ENCODE data around the gene ADAMTSL1. TPM values are rescaled to one million over a fixed set of nuclear protein-coding genes. Genes with fewer than 3 reads are reported as not detected.

ADAMTSL1 gene
- total RNA-seq, 2 experiments from 2014 or later = not detected

DNA sequence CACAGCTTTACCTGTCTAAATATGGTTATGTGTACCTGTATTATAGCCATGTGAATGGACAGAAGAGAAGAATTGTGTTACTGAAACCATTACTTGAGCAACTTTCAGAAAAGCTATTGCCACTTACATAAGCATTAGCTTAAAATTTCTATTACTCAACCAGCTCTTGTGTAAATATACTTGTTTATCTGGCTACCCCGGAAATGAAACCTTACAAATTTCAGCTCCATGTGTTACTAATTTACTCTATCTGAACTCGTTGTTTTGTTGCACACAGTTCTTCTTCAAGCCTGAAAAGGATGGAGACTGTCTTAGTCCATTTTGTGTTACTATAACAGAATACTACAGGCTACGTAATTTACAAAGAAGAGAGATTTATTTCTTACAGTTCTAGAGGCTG lies 22.5 kb upstream of the ADAMTSL1 start:
- POLR2A ChIA-PET = no interaction called here
- Mint-ChIP-seq H3K4me1 (no peaks in the 10 kb centered on the region), H3K36me3 (no peaks in the 10 kb centered on the region), H3K27ac (no peak overlapping the region), H3K4me3 (no peak overlapping the region), H3K9me3 (no peaks in the 10 kb centered on the region), H3K27me3 (peaks cover 3% of the 10 kb centered on the region)
- DNase-seq (no peak), ATAC-seq (ENCODE audit: low read depth) (no peak)

DNA sequence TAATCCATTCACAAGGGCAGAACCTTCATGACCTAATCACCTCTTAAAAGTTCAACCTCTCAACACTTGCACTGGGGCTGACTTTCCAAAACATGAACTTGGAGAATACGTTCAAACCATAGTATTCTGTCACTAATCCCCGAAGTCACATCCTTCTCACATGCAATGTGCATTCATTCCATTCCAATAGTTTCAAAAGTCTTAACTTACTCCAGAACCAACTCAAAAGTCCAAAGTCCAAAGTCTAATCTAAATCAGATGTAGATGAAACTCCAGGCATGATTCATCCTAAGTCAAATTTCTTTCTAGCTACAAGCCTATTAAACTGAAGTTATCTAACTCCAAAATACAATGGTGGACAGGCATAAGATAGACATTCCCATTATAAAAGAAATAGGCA lies 21.7 kb upstream of the ADAMTSL1 start:
- no peak for DNase-seq
- Mint-ChIP-seq H3K4me1 (no peaks in the 10 kb centered on the region), H3K27ac (no peak overlapping the region), H3K9me3 (no peaks in the 10 kb centered on the region), H3K36me3 (no peaks in the 10 kb centered on the region), H3K4me3 (no peak overlapping the region), H3K27me3 (peaks cover 1% of the 10 kb centered on the region)
- POLR2A ChIA-PET = no interaction called here
- ATAC-seq (ENCODE audit: low read depth) = no peak

DNA sequence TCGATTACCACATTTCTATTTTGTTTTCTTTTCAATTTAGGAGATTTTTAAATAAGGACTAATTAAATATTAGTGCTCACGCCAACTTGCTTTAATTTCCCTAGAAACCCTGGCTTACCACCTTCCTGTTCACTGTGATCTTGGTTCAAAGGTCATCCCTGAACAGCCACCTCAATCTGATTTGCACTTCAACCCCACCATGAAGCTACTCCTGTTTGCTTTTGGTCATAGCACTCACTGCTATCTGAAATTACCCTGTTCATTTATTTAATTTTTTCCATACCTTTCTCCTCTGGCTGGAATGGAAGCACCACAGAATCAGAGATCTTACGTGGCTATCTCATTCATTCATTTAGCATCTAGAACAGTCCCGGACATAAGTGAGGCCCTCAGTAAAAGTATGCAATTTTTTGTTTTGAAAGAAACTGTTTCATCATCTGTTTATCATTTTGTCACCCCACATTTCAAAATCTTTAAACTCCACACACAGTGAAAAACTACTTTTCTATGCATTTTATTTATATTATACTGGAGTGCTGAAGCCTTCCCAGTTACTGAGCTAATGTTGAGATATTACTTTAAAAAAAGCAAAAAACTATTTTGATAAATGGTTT lies 17.2 kb upstream of the ADAMTSL1 start:
- no peaks in the 10 kb centered on the region for H3K4me1 Mint-ChIP-seq
- H3K9me3 Mint-ChIP-seq = no peaks in the 10 kb centered on the region
- no peak overlapping the region for H3K4me3 Mint-ChIP-seq
- no peak for DNase-seq
- H3K27ac Mint-ChIP-seq = no peak overlapping the region
- POLR2A ChIA-PET = no interaction called here
- ATAC-seq (ENCODE audit: low read depth) = no peak
- peaks cover 2% of the 10 kb centered on the region for H3K27me3 Mint-ChIP-seq
- no peaks in the 10 kb centered on the region for H3K36me3 Mint-ChIP-seq

DNA sequence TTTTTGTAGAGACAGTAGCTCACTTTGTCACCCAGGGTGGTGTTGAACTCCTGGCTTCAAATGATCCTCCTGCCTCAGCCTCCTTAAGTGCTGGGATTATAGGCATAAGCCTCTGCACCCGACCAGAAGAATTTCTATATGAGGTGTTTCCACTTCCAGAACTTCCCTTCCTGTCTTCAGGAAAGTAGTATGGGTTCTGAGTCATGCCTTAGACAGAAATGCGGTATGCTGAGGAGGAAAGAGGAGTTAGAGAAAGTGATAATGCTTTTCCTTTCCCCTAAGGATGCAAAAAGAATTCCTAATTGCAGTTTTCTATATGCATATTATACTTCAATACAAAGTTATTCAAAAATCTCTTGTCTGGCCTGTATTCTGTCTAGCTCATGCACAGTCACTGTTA lies 16.4 kb upstream of the ADAMTSL1 start:
- Mint-ChIP-seq H3K27ac (no peak overlapping the region), H3K4me1 (no peaks in the 10 kb centered on the region), H3K36me3 (no peaks in the 10 kb centered on the region), H3K9me3 (no peaks in the 10 kb centered on the region), H3K4me3 (no peak overlapping the region), H3K27me3 (peaks cover 2% of the 10 kb centered on the region)
- POLR2A ChIA-PET = no interaction called here
- DNase-seq = no peak
- no peak for ATAC-seq (ENCODE audit: low read depth)

DNA sequence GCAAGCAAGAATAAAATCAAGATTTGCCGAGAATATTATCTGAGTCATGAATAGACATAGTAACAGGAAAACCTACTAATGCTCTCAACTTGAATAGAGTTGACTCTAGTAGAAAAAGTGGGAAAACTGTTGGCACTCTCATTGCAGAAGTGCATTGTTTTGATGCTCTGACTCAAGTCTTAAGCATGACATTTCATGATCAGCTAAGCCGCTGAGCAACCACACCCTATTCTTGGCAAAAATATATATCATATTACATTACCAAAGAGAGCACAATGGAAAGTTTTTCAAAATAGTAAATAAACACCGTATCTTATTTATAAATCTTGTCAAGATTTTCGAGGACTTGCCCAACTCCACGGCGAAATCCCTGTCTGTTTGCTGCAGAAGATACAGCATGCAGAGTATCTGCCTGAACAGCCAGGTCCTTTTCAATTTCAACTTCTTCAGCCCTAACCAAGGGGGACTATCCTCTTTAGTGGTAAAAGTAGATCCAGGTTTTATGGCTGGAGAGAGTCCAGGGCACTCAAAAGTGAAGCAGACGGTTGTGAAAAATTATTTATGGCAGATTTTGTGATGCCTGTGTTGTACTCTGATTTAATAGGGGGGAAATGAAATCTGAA lies 13.9 kb upstream of the ADAMTSL1 start:
- POLR2A ChIA-PET = no interaction called here
- DNase-seq (no peak), ATAC-seq (ENCODE audit: low read depth) (no peak)
- Mint-ChIP-seq H3K27ac (no peak overlapping the region), H3K4me1 (no peaks in the 10 kb centered on the region), H3K36me3 (no peaks in the 10 kb centered on the region), H3K4me3 (no peak overlapping the region), H3K27me3 (peaks cover 2% of the 10 kb centered on the region), H3K9me3 (no peaks in the 10 kb centered on the region)

DNA sequence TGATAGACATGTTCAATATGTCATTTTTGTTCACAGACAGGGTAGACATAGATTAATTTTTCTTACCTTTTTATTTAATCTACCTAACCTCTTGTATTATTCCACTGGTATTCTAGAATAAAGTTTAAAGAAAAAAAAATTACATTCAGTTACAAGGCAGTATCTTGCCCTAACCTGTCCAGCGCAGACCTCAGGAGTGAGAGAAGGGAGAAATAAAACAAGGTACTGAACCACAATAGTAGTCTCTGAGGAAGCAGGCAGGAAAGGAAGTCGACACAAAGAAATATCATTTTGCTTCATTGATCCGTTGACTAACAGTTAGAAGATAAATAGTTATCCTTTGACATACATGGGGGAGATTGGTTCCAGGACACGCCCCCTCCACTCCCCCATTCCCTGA lies 12.5 kb upstream of the ADAMTSL1 start:
- Mint-ChIP-seq H3K9me3 (no peaks in the 10 kb centered on the region), H3K36me3 (no peaks in the 10 kb centered on the region), H3K4me3 (no peak overlapping the region), H3K4me1 (no peaks in the 10 kb centered on the region), H3K27me3 (peaks cover 2% of the 10 kb centered on the region), H3K27ac (no peak overlapping the region)
- DNase-seq (no peak), ATAC-seq (ENCODE audit: low read depth) (no peak)
- POLR2A ChIA-PET = no interaction called here

DNA sequence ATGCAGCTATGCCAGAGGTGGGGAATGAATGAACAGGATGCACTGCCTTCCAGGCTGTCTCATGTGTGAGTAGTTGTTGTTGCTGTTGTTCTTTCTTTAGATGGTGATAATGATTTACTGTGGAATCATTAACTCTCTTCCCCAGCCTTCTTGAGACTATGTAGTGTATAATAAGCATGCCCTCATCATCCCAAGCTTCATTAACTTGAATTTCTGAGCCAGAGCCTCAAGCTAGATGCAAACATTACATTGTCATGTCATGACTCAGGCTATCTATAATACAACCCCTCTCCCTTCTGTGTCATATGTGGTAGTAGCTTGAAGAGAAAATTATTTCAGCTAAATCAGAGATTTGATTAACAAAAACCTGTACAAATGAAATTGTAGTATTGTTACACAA lies 10.0 kb upstream of the ADAMTSL1 start:
- Mint-ChIP-seq H3K27ac (no peak overlapping the region), H3K27me3 (peaks cover 2% of the 10 kb centered on the region), H3K4me3 (no peak overlapping the region), H3K9me3 (no peaks in the 10 kb centered on the region), H3K4me1 (no peaks in the 10 kb centered on the region), H3K36me3 (no peaks in the 10 kb centered on the region)
- DNase-seq = no peak
- no peak for ATAC-seq (ENCODE audit: low read depth)
- POLR2A ChIA-PET = no interaction called here

DNA sequence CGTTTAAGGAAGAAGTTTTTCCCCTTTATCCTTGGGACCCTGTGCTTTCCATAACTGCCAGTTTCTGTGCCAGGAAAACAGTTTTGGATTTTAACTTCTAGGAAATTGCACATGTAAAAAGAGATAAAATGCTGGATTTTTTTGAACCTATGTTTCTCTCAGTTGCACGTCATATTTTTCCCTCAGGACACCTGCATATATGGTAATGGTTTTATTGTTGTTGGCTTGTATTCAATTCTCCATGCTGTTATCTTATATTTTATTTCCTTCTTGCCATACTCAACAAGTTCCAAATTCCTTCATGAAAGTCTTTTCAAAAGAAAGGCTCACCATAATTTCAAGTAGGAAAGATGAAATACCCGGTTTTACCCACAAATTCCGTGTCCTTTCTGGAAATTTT lies 7.9 kb upstream of the ADAMTSL1 start:
- ATAC-seq (ENCODE audit: low read depth) = no peak
- Mint-ChIP-seq H3K4me1 (no peaks in the 10 kb centered on the region), H3K36me3 (no peaks in the 10 kb centered on the region), H3K27me3 (no peaks in the 10 kb centered on the region), H3K9me3 (no peaks in the 10 kb centered on the region), H3K4me3 (no peak overlapping the region), H3K27ac (no peak overlapping the region)
- POLR2A ChIA-PET = no interaction called here
- DNase-seq = no peak

DNA sequence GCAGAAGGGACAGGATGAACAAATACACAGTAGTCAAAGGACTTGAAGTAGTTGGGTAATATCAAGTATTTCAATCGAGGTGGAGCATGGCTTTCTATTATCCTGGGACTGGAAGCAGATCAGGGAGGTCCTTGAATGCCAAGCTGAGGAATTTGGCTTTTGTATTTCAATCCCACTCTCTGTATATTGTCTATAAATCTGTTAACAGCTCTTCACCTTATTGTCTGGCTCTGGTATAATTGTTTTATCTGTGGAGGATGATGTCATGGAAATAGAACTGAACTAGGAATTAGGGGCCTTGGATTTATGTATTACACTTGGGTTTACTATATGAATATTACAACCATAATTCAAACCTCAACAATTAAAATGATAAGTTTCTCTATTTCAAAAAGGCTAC lies 6.3 kb upstream of the ADAMTSL1 start:
- POLR2A ChIA-PET = no interaction called here
- no peaks in the 10 kb centered on the region for H3K9me3 Mint-ChIP-seq
- no peak overlapping the region for H3K27ac Mint-ChIP-seq
- ATAC-seq (ENCODE audit: low read depth) (no peak), DNase-seq (no peak)
- no peaks in the 10 kb centered on the region for H3K36me3 Mint-ChIP-seq
- H3K27me3 Mint-ChIP-seq = no peaks in the 10 kb centered on the region
- no peak overlapping the region for H3K4me3 Mint-ChIP-seq
- no peaks in the 10 kb centered on the region for H3K4me1 Mint-ChIP-seq

DNA sequence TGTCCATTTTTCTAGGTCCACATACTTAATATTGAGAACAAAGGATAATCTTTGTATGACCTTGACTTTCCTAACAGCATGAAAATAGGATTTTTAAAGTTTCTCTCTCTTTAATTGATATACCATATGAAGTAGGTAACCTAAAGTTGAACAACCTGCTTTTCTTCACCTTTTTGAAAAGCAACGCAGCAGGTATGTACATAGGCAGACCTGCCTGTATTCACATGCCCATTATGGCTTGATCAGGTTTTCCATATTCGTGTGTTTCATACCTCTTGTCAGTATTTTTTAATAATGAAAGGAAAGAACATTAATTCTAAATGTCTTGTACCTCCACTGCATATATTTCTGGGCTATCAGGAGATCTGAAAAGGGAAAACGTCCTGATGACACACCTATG lies 1.5 kb upstream of the ADAMTSL1 start:
- Mint-ChIP-seq H3K4me3 (no peak overlapping the region), H3K27ac (no peak overlapping the region), H3K27me3 (peaks cover 8% of the 10 kb centered on the region), H3K9me3 (no peaks in the 10 kb centered on the region), H3K4me1 (no peaks in the 10 kb centered on the region), H3K36me3 (no peaks in the 10 kb centered on the region)
- POLR2A ChIA-PET = no interaction called here
- DNase-seq (no peak), ATAC-seq (ENCODE audit: low read depth) (no peak)

DNA sequence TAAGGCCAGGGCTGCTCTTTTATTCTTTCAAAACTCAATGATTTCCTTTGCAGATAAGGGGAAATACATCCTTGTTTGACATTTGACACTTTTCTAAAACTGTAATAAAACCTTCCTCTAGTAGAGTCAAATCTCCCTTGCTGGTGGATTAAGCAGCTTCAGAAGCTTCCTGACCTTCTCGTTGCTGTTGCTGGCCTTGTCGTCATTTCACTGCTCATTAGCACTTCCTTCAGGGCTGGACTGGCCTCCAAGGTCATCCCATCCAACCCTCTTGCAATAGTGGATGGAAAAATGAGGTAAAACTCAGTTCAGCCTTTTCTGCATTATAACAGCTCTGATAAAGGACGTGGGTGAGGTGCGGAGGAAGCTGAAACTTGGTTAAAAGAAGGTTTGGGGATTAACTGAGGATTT lies 1.1 kb upstream of the ADAMTSL1 start:
- POLR2A ChIA-PET = no interaction called here
- H3K27ac Mint-ChIP-seq = no peak overlapping the region

DNA sequence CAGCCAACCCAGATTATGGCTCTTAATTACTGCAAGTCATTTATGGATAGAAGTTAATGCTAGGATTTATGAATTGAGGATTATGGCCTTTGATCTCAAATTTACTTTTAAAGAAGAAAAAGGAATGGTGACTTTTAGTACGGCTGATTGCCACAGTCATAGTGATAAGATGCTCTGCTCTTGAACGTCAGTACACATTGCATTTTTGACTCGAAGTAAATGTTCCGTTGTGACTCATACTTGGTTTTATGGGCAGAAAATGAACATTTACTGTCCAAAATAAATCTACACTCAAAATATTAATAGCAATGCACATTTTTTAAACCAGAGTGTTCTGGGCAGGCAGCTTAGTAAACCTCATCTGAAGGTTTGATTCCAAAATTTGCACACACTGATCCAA lies 830 bp downstream of the ADAMTSL1 start:
- Mint-ChIP-seq H3K4me3 (no peak overlapping the region), H3K4me1 (no peaks in the 10 kb centered on the region), H3K27me3 (peaks cover 8% of the 10 kb centered on the region), H3K36me3 (no peaks in the 10 kb centered on the region), H3K9me3 (no peaks in the 10 kb centered on the region), H3K27ac (no peak overlapping the region)
- ATAC-seq (ENCODE audit: low read depth) (no peak), DNase-seq (no peak)
- POLR2A ChIA-PET = no interaction called here

More for the DNA sequence above, 1.1 kb upstream of the ADAMTSL1 start:
- H3K4me3 Mint-ChIP-seq = no peak overlapping the region
- no peaks in the 10 kb centered on the region for H3K9me3 Mint-ChIP-seq
- ATAC-seq (ENCODE audit: low read depth) = no peak
- peaks cover 8% of the 10 kb centered on the region for H3K27me3 Mint-ChIP-seq
- no peak for DNase-seq
- H3K4me1 Mint-ChIP-seq = no peaks in the 10 kb centered on the region
- no peaks in the 10 kb centered on the region for H3K36me3 Mint-ChIP-seq

DNA sequence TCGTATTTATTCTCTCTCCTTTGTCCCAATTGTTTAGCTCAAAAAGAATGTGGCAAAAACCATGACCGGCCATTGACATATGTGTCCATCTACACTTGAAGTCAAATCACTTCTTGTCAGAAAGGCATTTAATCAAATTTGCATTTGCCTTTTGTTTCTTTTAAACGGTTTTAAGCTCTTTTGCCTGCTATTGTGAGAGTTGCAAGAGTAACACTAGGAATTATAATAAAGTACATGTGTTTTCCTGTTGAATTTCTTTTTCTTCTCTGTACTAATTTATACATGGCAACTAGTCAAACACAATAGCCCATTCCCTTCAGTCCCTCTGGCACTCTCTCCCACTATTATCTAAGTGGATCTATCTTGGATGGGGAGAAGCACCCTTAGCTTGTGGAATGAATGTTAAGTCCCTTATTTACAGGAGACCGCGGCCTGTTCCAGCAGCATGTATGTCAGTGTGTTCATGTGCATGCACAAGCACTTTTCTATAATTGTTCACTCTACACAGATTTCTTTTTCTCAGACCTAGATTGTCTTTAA lies 3.2 kb downstream of the ADAMTSL1 start:
- ATAC-seq (ENCODE audit: low read depth) (no peak), DNase-seq (no peak)
- H3K27ac Mint-ChIP-seq = no peak overlapping the region
- peaks cover 8% of the 10 kb centered on the region for H3K27me3 Mint-ChIP-seq
- no peak overlapping the region for H3K4me3 Mint-ChIP-seq
- no peaks in the 10 kb centered on the region for H3K9me3 Mint-ChIP-seq
- POLR2A ChIA-PET = no interaction called here
- no peaks in the 10 kb centered on the region for H3K36me3 Mint-ChIP-seq
- H3K4me1 Mint-ChIP-seq = no peaks in the 10 kb centered on the region

DNA sequence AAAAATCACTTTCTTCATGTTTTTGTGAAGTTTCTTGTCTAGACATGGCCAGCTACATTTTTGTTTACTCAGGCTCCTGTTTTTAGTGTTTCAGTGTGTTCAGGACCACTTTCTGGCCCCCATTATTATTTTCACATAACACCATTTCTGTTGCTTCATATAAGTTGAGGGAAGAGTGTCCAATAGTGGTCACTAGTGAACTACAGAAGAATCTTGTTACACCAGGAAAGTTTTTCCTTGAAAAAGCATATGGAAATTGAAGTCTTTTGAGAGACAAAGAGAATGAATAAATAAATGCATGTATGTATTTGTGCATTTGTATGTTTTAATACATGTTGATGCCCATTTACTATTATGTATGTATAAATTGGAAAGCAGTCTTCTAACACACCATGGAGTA lies 3.8 kb downstream of the ADAMTSL1 start:
- POLR2A ChIA-PET = no interaction called here
- Mint-ChIP-seq H3K36me3 (no peaks in the 10 kb centered on the region), H3K27me3 (peaks cover 8% of the 10 kb centered on the region), H3K4me3 (no peak overlapping the region), H3K9me3 (no peaks in the 10 kb centered on the region), H3K27ac (no peak overlapping the region), H3K4me1 (no peaks in the 10 kb centered on the region)
- DNase-seq = no peak
- no peak for ATAC-seq (ENCODE audit: low read depth)

All from activated naive CD8-positive, alpha-beta T cell treated with anti-CD3 and anti-CD28 coated beads, Interleukin-2, amount 10 ng/mL, durations not matched to agents 7 days and 5 days (primary cell).